ENCODE data around the gene GTF3C6. TPM values are rescaled to one million over a fixed set of nuclear protein-coding genes. Genes with fewer than 3 reads are reported as not detected.

The GTF3C6 gene
- total RNA-seq, 1 experiment from 2014 or later: 32.0 TPM

DNA sequence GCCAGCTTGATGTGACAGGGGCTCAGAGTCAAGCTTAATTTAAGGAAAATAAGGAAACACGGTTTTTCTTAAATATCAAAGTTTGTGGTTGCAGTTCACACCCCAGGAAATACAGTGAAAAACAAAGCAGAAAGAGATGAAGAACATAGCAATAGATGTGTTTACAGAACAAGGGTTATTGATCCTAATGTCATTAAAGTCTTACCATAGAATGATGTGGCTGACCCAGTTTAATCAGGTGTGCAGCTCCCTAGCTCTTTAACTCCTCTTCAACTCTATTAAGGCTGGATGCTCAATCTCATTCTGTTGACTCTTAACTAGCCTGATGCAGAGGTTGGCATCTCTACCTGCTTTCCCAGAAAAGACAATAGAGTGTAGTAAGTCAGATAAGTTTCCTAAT is 7.5 kb upstream of the GTF3C6 start:
- no peaks in the 10 kb centered on the region for H3K79me2 ChIP-seq (ENCODE audit: insufficient read depth, low read length)
- no peak for TF ChIP-seq POLR2AphosphoS5 (IDR thresholded peaks at IDR 0.05; ENCODE audit: low read depth, low read length)
- TF ChIP-seq ZNF274 (IDR thresholded peaks at IDR 0.05; ENCODE audit: low read depth, low read length): no peak
- POLR2A ChIA-PET: no interaction called here
- CTCF ChIA-PET: interaction anchor here (1.0 to 2.9 kb wide), 3 partner anchors 269 to 422 kb away, joined by 3 to 16 read pairs (median 3); no protein-coding TSS in a partner anchor
- H3K4me1 ChIP-seq (ENCODE audit: control insufficient read depth in 1 of 2, insufficient read depth in 2 of 2, low read length in 2 of 2): peaks cover 3 to 4% of the 10 kb centered on the region in 2 experiments; a peak in 2 of 4 replicates
- H3K27me3 ChIP-seq (ENCODE audit: insufficient read depth, low read length): no peaks in the 10 kb centered on the region
- intact Hi-C loops (cut with micrococcal nuclease): no loop called here
- H3K4me2 ChIP-seq (ENCODE audit: low read length): no peak overlapping the region
- H3K36me3 ChIP-seq (ENCODE audit: control insufficient read depth in 1 of 2, insufficient read depth in 2 of 2, low read length in 2 of 2): no peaks in the 10 kb centered on the region
- no peaks in the 10 kb centered on the region for H3K9me2 ChIP-seq (ENCODE audit: insufficient read depth)
- H3K4me3 ChIP-seq (replicated peaks in 1 of 2; ENCODE audit: low read depth in 1 of 2, low read length in 2 of 2): no peak overlapping the region
- H3K27ac ChIP-seq (ENCODE audit: low read depth, low read length): no peak overlapping the region
- no TSS peak for BruUV-seq (replicated peaks)
- DNase-seq (ENCODE audit: low read depth, low spot score) (no peak), ATAC-seq (no peak)
- no peaks in the 10 kb centered on the region for H3K9me3 ChIP-seq (ENCODE audit: control insufficient read depth in 1 of 2, insufficient read depth in 1 of 2, low read depth in 1 of 2, low read length in 2 of 2)
- H2AFZ ChIP-seq (ENCODE audit: low read depth, low read length, poor library complexity, severe bottlenecking): no peak overlapping the region
- RAD21 ChIA-PET (ENCODE audit: low non-redundant PET in 1 of 2, low total read pairs in 2 of 2, uncharacterized antibody in 2 of 2, unreplicated experiment in 2 of 2): interaction anchor here in 1 of 2 experiments (1.0 kb wide), 1 partner anchor 269 kb away, joined by 4 read pairs; no protein-coding TSS in a partner anchor
- H3K9ac ChIP-seq (ENCODE audit: low read length): no peak overlapping the region
- H4K20me1 ChIP-seq (ENCODE audit: insufficient read depth): no peaks in the 10 kb centered on the region

DNA sequence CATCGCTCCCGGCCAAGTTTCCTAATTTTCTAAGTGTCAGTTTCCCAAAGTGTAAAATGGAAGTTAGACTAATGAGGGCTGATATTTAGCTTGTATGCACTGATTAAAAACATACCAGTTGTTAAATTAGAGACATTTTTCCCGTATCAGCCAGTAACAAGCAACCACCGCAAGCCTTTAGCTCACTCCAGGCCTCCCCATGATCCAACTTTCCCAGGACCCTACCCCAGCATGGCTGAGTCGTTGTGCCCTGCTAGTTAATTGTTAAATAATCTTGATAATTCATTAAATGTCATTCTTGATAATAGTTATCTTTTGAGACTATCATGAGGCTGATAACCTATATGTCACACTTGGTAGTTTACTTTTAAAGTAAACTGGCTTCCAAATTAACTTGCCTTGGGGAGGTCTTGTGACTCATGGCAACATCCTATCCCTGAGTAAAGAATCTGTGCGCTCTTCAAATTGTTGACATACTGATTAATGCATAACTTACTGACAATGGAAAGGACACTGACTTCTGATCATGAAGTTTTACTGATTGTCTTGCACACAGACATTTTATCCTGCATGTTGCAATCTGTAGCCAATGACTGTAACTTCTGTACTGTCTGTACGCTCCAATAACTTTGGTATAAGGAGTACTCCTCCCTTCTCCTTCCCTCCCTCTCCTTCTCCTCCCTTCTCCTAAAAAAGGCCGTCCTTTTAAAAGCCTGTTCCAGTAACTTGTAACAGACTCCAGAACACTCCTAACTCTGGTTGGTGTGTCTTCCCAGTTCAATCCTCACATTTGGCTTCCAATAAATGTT is 6.3 kb upstream of the GTF3C6 start:
- Histone ChIP-seq H3K4me1 (ENCODE audit: control insufficient read depth in 1 of 2, insufficient read depth in 2 of 2, low read length in 2 of 2) (peaks cover 3 to 4% of the 10 kb centered on the region in 2 experiments; a peak in 2 of 4 replicates), H3K36me3 (ENCODE audit: control insufficient read depth in 1 of 2, insufficient read depth in 2 of 2, low read length in 2 of 2) (no peaks in the 10 kb centered on the region), H3K27ac (ENCODE audit: low read depth, low read length) (no peak overlapping the region), H3K9me3 (ENCODE audit: control insufficient read depth in 1 of 2, insufficient read depth in 1 of 2, low read depth in 1 of 2, low read length in 2 of 2) (no peaks in the 10 kb centered on the region), H3K27me3 (ENCODE audit: insufficient read depth, low read length) (no peaks in the 10 kb centered on the region), H2AFZ (ENCODE audit: low read depth, low read length, poor library complexity, severe bottlenecking) (no peak overlapping the region), H3K9ac (ENCODE audit: low read length) (no peak overlapping the region), H4K20me1 (ENCODE audit: insufficient read depth) (no peaks in the 10 kb centered on the region), H3K4me3 (replicated peaks in 1 of 2; ENCODE audit: low read depth in 1 of 2, low read length in 2 of 2) (no peak overlapping the region), H3K9me2 (ENCODE audit: insufficient read depth) (no peaks in the 10 kb centered on the region), H3K79me2 (ENCODE audit: insufficient read depth, low read length) (no peaks in the 10 kb centered on the region), H3K4me2 (ENCODE audit: low read length) (no peak overlapping the region)
- ATAC-seq (no peak), DNase-seq (ENCODE audit: low read depth, low spot score) (no peak)
- intact Hi-C loops (cut with micrococcal nuclease): no loop called here
- RAD21 ChIA-PET (ENCODE audit: low non-redundant PET in 1 of 2, low total read pairs in 2 of 2, uncharacterized antibody in 2 of 2, unreplicated experiment in 2 of 2): no interaction called here
- BruUV-seq (replicated peaks): no TSS peak
- POLR2A ChIA-PET: interaction anchor here (0.7 kb wide), 1 partner anchor 43 kb away, joined by 4 read pairs; no protein-coding TSS in a partner anchor
- TF ChIP-seq, protein P1, sequence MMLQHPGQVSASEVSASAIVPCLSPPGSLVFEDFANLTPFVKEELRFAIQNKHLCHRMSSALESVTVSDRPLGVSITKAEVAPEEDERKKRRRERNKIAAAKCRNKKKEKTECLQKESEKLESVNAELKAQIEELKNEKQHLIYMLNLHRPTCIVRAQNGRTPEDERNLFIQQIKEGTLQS (IDR thresholded peaks at IDR 0.05): no peak
- TF ChIP-seq, protein P2, sequence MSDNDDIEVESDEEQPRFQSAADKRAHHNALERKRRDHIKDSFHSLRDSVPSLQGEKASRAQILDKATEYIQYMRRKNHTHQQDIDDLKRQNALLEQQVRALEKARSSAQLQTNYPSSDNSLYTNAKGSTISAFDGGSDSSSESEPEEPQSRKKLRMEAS (IDR thresholded peaks at IDR 0.05): no peak
- no peak for TF ChIP-seq POLR2AphosphoS5 (IDR thresholded peaks at IDR 0.05; ENCODE audit: low read depth, low read length)
- no peak for TF ChIP-seq SP1 (IDR thresholded peaks at IDR 0.05; ENCODE audit: low read depth)
- no peak for TF ChIP-seq SRF (IDR thresholded peaks at IDR 0.05; ENCODE audit: low read depth)
- TF ChIP-seq POLR2A (IDR thresholded peaks at IDR 0.05; ENCODE audit: borderline replicate concordance, extremely low read depth, insufficient read depth, insufficient read length): no peak
- TF ChIP-seq CBX3 (IDR thresholded peaks at IDR 0.05; ENCODE audit: low read depth): no peak
- TF ChIP-seq ELF1 (IDR thresholded peaks at IDR 0.05; ENCODE audit: borderline replicate concordance, low read depth): no peak
- no peak for TF ChIP-seq ZFX (IDR thresholded peaks at IDR 0.05)
- no peak for TF ChIP-seq FOSL1 (IDR thresholded peaks at IDR 0.05; ENCODE audit: low read depth)
- no peak for TF ChIP-seq RAD21 (IDR thresholded peaks at IDR 0.05; ENCODE audit: low read depth)
- TF ChIP-seq CEBPB (IDR thresholded peaks at IDR 0.05; ENCODE audit: low read depth): no peak
- CTCF ChIA-PET: interaction anchor here (0.7 kb wide), 1 partner anchor 325 kb away, joined by 4 read pairs; no protein-coding TSS in a partner anchor
